ENCODE results near the gene PRDM4.
A peak's percentile ranks its signal among the peaks of the same experiment; 100 is the strongest.

PRDM4 gene

GRCh38 chr12:107765316-107765715, 4.4 kb upstream of the PRDM4 start:
- Histone ChIP-seq H2BK15ac (ENCODE audit: low read depth, poor library complexity, severe bottlenecking) (no peak overlapping the region), H3K4me2 (ENCODE audit: low read length, poor library complexity, severe bottlenecking) (no peak overlapping the region), H4K91ac (ENCODE audit: low read length) (no peak overlapping the region), H3K14ac (ENCODE audit: low read length in 2 of 2) (no peak overlapping the region), H3K23ac (ENCODE audit: low read length in 2 of 2) (no peak overlapping the region), H3K9me3 (ENCODE audit: control insufficient read depth, low read length) (no peaks in the 10 kb centered on the region), H3K27me3 (ENCODE audit: control insufficient read depth in 1 of 2, insufficient read depth in 1 of 2, low read length in 2 of 2) (peaks cover 0 to 11% of the 10 kb centered on the region in 2 experiments), H2BK120ac (ENCODE audit: low read depth, low read length) (no peak overlapping the region), H2BK5ac (ENCODE audit: low read depth, low read length, poor library complexity, severe bottlenecking) (no peak overlapping the region), H3K4me1 (ENCODE audit: control insufficient read depth, insufficient read depth, low read depth, low read length) (peaks cover 4% of the 10 kb centered on the region), H3K4ac (ENCODE audit: low read depth in 1 of 2, low read length in 2 of 2) (no peak overlapping the region), H3K27ac (ENCODE audit: low read length, poor library complexity, severe bottlenecking) (no peak overlapping the region), H3K79me1 (replicated peaks; ENCODE audit: low read length, poor library complexity, severe bottlenecking) (no peaks in the 10 kb centered on the region), H3K4me3 (ENCODE audit: insufficient read depth in 1 of 2, low read depth in 1 of 2, low read length in 2 of 2) (no peak overlapping the region), H3K9ac (ENCODE audit: low read length) (no peak overlapping the region), H2BK12ac (ENCODE audit: low read length in 2 of 2) (no peak overlapping the region), H2AK5ac (ENCODE audit: low read length, severe bottlenecking) (no peak overlapping the region), H2AFZ (ENCODE audit: low read depth, low read length) (no peak overlapping the region), H3K18ac (ENCODE audit: low read depth in 1 of 2, low read length in 2 of 2) (no peak overlapping the region), H3K36me3 (ENCODE audit: control insufficient read depth in 1 of 2, insufficient read depth in 2 of 2, low read depth in 1 of 2, low read length in 2 of 2) (no peaks in the 10 kb centered on the region), H4K8ac (ENCODE audit: low read length) (no peak overlapping the region)
- no peak for DNase-seq
- WGBS, result no CpG with 5 or more reads among the region's 1 CpG

- Histone ChIP-seq H2BK15ac (ENCODE audit: low read depth, poor library complexity, severe bottlenecking) (no peak overlapping the region), H3K79me1 (replicated peaks; ENCODE audit: low read length, poor library complexity, severe bottlenecking) (no peaks in the 10 kb centered on the region), H3K27me3 (ENCODE audit: control insufficient read depth in 1 of 2, insufficient read depth in 1 of 2, low read length in 2 of 2) (peaks cover 0 to 11% of the 10 kb centered on the region in 2 experiments), H2AK5ac (ENCODE audit: low read length, severe bottlenecking) (no peak overlapping the region), H3K23ac (ENCODE audit: low read length in 2 of 2) (no peak overlapping the region), H3K4ac (ENCODE audit: low read depth in 1 of 2, low read length in 2 of 2) (no peak overlapping the region), H3K9ac (ENCODE audit: low read length) (no peak overlapping the region), H3K36me3 (ENCODE audit: control insufficient read depth in 1 of 2, insufficient read depth in 2 of 2, low read depth in 1 of 2, low read length in 2 of 2) (no peaks in the 10 kb centered on the region), H3K4me2 (ENCODE audit: low read length, poor library complexity, severe bottlenecking) (no peak overlapping the region), H3K14ac (ENCODE audit: low read length in 2 of 2) (no peak overlapping the region), H2BK5ac (ENCODE audit: low read depth, low read length, poor library complexity, severe bottlenecking) (no peak overlapping the region), H2AFZ (ENCODE audit: low read depth, low read length) (no peak overlapping the region), H3K4me1 (ENCODE audit: control insufficient read depth, insufficient read depth, low read depth, low read length) (peaks cover 4% of the 10 kb centered on the region), H2BK12ac (ENCODE audit: low read length in 2 of 2) (no peak overlapping the region), H3K27ac (ENCODE audit: low read length, poor library complexity, severe bottlenecking) (no peak overlapping the region), H3K18ac (ENCODE audit: low read depth in 1 of 2, low read length in 2 of 2) (no peak overlapping the region), H3K4me3 (ENCODE audit: insufficient read depth in 1 of 2, low read depth in 1 of 2, low read length in 2 of 2) (no peak overlapping the region), H4K8ac (ENCODE audit: low read length) (no peak overlapping the region), H2BK120ac (ENCODE audit: low read depth, low read length) (no peak overlapping the region), H4K91ac (ENCODE audit: low read length) (no peak overlapping the region), H3K9me3 (ENCODE audit: control insufficient read depth, low read length) (no peaks in the 10 kb centered on the region)
- no CpG with 5 or more reads among the region's 4 CpGs for WGBS
- DNase-seq, result no peak
These were observed 3.7 kb upstream of the PRDM4 start for GRCh38 chr12:107764626-107765025.

- peaks cover 8% of the 10 kb centered on the region for H3K4me1 ChIP-seq (ENCODE audit: control insufficient read depth, insufficient read depth, low read depth, low read length)
- no peak overlapping the region for H3K4ac ChIP-seq (ENCODE audit: low read depth in 1 of 2, low read length in 2 of 2)
- H3K79me1 ChIP-seq (replicated peaks; ENCODE audit: low read length, poor library complexity, severe bottlenecking), result no peaks in the 10 kb centered on the region
- 91% methylated on average over 1 of the region's 1 CpG for WGBS
- no peak overlapping the region for H2AK5ac ChIP-seq (ENCODE audit: low read length, severe bottlenecking)
- H3K27me3 ChIP-seq (ENCODE audit: control insufficient read depth in 1 of 2, insufficient read depth in 1 of 2, low read length in 2 of 2), result peaks cover 0 to 11% of the 10 kb centered on the region in 2 experiments
- H3K27ac ChIP-seq (ENCODE audit: low read length, poor library complexity, severe bottlenecking), result no peak overlapping the region
- no peak overlapping the region for H3K9ac ChIP-seq (ENCODE audit: low read length)
- no peak overlapping the region for H2BK12ac ChIP-seq (ENCODE audit: low read length in 2 of 2)
- H2BK120ac ChIP-seq (ENCODE audit: low read depth, low read length), result no peak overlapping the region
- no peak overlapping the region for H2BK5ac ChIP-seq (ENCODE audit: low read depth, low read length, poor library complexity, severe bottlenecking)
- no peaks in the 10 kb centered on the region for H3K9me3 ChIP-seq (ENCODE audit: control insufficient read depth, low read length)
- H3K18ac ChIP-seq (ENCODE audit: low read depth in 1 of 2, low read length in 2 of 2), result no peak overlapping the region
- H4K8ac ChIP-seq (ENCODE audit: low read length), result no peak overlapping the region
- H3K36me3 ChIP-seq (ENCODE audit: control insufficient read depth in 1 of 2, insufficient read depth in 2 of 2, low read depth in 1 of 2, low read length in 2 of 2), result peaks cover 2 to 12% of the 10 kb centered on the region in 2 experiments
- no peak overlapping the region for H2AFZ ChIP-seq (ENCODE audit: low read depth, low read length)
- no peak overlapping the region for H3K14ac ChIP-seq (ENCODE audit: low read length in 2 of 2)
- H3K4me2 ChIP-seq (ENCODE audit: low read length, poor library complexity, severe bottlenecking), result no peak overlapping the region
- H3K4me3 ChIP-seq (ENCODE audit: insufficient read depth in 1 of 2, low read depth in 1 of 2, low read length in 2 of 2), result no peak overlapping the region
- no peak overlapping the region for H3K23ac ChIP-seq (ENCODE audit: low read length in 2 of 2)
- H4K91ac ChIP-seq (ENCODE audit: low read length), result no peak overlapping the region
- no peak overlapping the region for H2BK15ac ChIP-seq (ENCODE audit: low read depth, poor library complexity, severe bottlenecking)
- DNase-seq, result no peak
These were observed 1.9 kb upstream of the PRDM4 start for GRCh38 chr12:107762874-107763273.

GRCh38 chr12:107761502-107761904, 566 bp upstream of the PRDM4 start:
- no peak overlapping the region for H2BK120ac ChIP-seq (ENCODE audit: low read depth, low read length)
- H3K79me1 ChIP-seq (replicated peaks; ENCODE audit: low read length, poor library complexity, severe bottlenecking), result peaks cover 3% of the 10 kb centered on the region
- H3K36me3 ChIP-seq (ENCODE audit: control insufficient read depth in 1 of 2, insufficient read depth in 2 of 2, low read depth in 1 of 2, low read length in 2 of 2), result peaks cover 5 to 25% of the 10 kb centered on the region in 2 experiments
- H2BK15ac ChIP-seq (ENCODE audit: low read depth, poor library complexity, severe bottlenecking), result no peak overlapping the region
- peak overlapping the region; percentile 37 to 56 for H3K18ac ChIP-seq (ENCODE audit: low read depth in 1 of 2, low read length in 2 of 2)
- H4K8ac ChIP-seq (ENCODE audit: low read length), result peak overlapping the region; percentile 47
- no peaks in the 10 kb centered on the region for H3K27me3 ChIP-seq (ENCODE audit: control insufficient read depth in 1 of 2, insufficient read depth in 1 of 2, low read length in 2 of 2)
- H3K4me3 ChIP-seq (ENCODE audit: insufficient read depth in 1 of 2, low read depth in 1 of 2, low read length in 2 of 2), result peak overlapping the region; percentile 59 to 90
- H3K9me3 ChIP-seq (ENCODE audit: control insufficient read depth, low read length), result no peaks in the 10 kb centered on the region
- H2BK12ac ChIP-seq (ENCODE audit: low read length in 2 of 2), result no peak overlapping the region
- peak overlapping the region; percentile 68 for H2AFZ ChIP-seq (ENCODE audit: low read depth, low read length)
- peak overlapping the region; percentile 93 for H3K9ac ChIP-seq (ENCODE audit: low read length)
- no peak overlapping the region for H2BK5ac ChIP-seq (ENCODE audit: low read depth, low read length, poor library complexity, severe bottlenecking)
- under 1% methylated on average over 11 of the region's 12 CpGs for WGBS
- no peak for DNase-seq
- no peak overlapping the region for H3K4ac ChIP-seq (ENCODE audit: low read depth in 1 of 2, low read length in 2 of 2)
- H3K14ac ChIP-seq (ENCODE audit: low read length in 2 of 2), result no peak overlapping the region
- no peak overlapping the region for H2AK5ac ChIP-seq (ENCODE audit: low read length, severe bottlenecking)
- peak overlapping the region in 1 of 2 experiments; percentile 24 for H3K23ac ChIP-seq (ENCODE audit: low read length in 2 of 2)
- H3K27ac ChIP-seq (ENCODE audit: low read length, poor library complexity, severe bottlenecking), result no peak overlapping the region
- peak overlapping the region; percentile 74 for H3K4me2 ChIP-seq (ENCODE audit: low read length, poor library complexity, severe bottlenecking)
- peaks cover 9% of the 10 kb centered on the region for H3K4me1 ChIP-seq (ENCODE audit: control insufficient read depth, insufficient read depth, low read depth, low read length)
- H4K91ac ChIP-seq (ENCODE audit: low read length), result no peak overlapping the region
